ENCODE results near the gene SMCO2.

DNA sequence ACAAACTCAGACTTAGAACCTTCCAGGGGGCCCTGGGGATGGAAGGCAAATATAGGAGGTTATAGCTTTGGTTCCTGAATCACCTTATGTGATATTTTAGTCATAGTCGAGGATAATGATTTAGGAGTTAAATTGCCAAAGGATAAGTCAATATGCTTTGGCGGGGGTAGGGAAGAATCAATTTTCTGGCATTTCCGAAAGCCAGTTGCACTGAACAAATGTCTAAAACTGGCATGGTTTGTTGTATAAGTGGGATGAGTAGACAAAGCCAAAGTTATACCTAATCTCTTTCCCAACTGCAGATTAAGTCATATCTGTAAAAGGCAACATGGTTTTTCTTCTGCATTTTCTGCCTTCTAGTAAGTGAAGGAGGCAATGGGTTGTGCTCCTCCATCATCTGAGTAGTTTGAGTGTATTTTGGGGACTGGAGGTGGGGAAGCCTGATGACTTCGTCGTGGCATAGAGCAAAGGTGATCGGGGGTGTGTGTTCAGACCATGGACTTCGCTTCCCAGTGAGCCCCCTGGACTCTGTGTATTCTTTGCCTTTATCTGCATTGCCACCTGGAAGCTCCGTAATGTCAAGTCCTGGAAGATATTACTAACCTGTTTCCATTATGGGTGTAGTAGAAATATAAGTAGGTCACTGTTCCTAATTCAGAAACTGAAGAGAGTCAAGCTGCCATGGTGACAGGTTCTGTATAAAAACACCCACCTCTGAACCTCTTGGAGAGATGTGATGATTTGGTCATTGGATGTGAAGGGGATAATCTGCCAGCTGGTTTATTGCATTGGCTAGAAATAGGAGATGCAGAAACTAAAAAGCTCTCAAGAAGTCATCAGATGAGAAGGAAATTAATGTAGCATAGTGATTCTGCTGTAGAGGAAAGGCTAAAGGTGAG is 102.0 kb downstream of the SMCO2 start:
- TF ChIP-seq EGR1 (IDR thresholded peaks at IDR 0.05), result no peak
- no peak for TF ChIP-seq TAF1 (IDR thresholded peaks at IDR 0.05; ENCODE audit: low read depth)
- TF ChIP-seq, protein P1, sequence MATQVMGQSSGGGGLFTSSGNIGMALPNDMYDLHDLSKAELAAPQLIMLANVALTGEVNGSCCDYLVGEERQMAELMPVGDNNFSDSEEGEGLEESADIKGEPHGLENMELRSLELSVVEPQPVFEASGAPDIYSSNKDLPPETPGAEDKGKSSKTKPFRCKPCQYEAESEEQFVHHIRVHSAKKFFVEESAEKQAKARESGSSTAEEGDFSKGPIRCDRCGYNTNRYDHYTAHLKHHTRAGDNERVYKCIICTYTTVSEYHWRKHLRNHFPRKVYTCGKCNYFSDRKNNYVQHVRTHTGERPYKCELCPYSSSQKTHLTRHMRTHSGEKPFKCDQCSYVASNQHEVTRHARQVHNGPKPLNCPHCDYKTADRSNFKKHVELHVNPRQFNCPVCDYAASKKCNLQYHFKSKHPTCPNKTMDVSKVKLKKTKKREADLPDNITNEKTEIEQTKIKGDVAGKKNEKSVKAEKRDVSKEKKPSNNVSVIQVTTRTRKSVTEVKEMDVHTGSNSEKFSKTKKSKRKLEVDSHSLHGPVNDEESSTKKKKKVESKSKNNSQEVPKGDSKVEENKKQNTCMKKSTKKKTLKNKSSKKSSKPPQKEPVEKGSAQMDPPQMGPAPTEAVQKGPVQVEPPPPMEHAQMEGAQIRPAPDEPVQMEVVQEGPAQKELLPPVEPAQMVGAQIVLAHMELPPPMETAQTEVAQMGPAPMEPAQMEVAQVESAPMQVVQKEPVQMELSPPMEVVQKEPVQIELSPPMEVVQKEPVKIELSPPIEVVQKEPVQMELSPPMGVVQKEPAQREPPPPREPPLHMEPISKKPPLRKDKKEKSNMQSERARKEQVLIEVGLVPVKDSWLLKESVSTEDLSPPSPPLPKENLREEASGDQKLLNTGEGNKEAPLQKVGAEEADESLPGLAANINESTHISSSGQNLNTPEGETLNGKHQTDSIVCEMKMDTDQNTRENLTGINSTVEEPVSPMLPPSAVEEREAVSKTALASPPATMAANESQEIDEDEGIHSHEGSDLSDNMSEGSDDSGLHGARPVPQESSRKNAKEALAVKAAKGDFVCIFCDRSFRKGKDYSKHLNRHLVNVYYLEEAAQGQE (IDR thresholded peaks at IDR 0.05; ENCODE audit: low read depth), result no peak
- TF ChIP-seq RAD21 (IDR thresholded peaks at IDR 0.05; ENCODE audit: low read depth), result no peak
- TF ChIP-seq ZBTB7A (IDR thresholded peaks at IDR 0.05; ENCODE audit: low read depth), result no peak
